Peyer's patch (tissue), 4 donors: ENCODE data around the gene STX18.

Experiments used
- CTCF ChIP-seq, 6 experiments: fragments of 450-650 bp in 4 of 6; fragments of 200-600 bp in 2 of 6; sonication (generic) in 1 of 6; IDR thresholded peaks; one replicate each; pipeline ENCODE4 v1.5.1; 2017 to 2019; ENCODE audit warnings: antibody characterized with exemption in 6 of 6, mild to moderate bottlenecking in 3 of 6, moderate library complexity in 1 of 6
- POLR2A ChIP-seq, 2 donors: fragments of 450-650 bp; IDR thresholded peaks; one replicate each; pipeline ENCODE4 v1.5.1; 2017; ENCODE audit warnings: antibody characterized with exemption in 2 of 2, mild to moderate bottlenecking in 2 of 2, moderate library complexity in 2 of 2

GRCh38 chr4:4440333-4441061 lies 101.4 kb downstream of the STX18 start:
- TF ChIP-seq POLR2A (IDR thresholded peaks at IDR 0.05), result no peak
- no peak for TF ChIP-seq CTCF (IDR thresholded peaks at IDR 0.05)
